ENCODE measurements around the gene KLK12. TPM values are rescaled to one million over a fixed set of nuclear protein-coding genes. Genes with fewer than 3 reads are reported as not detected.

KLK12 gene
- total RNA-seq (2022; extraction: Qiagen RNA extraction): not detected in 5 replicates

GRCh38 chr19:51034704-51035103 lies at the start of gene KLK12:
Gene KLK12, minus strand, starts transcription at chr19:51035002. Its CDS starts 381 bp downstream, at chr19:51034621.

GRCh38 chr19:51082611-51083010 lies 47.8 kb upstream of the KLK12 start, which contains the start of gene KLK14:
Gene KLK14, minus strand, starts transcription at chr19:51082887. Its CDS starts 273 bp downstream, at chr19:51082614.

GRCh38 chr19:51064534-51065220 lies 29.9 kb upstream of the KLK12 start, which contains the start of gene KLK13:
Gene KLK13, minus strand, starts transcription at chr19:51065092. Its CDS starts 25 bp downstream, at chr19:51065067.

GRCh38 chr19:51026554-51026831 lies 8.3 kb downstream of the KLK12 start, which contains the start of gene KLK11:
Gene KLK11, minus strand, starts transcription at chr19:51026616. Its CDS starts 985 bp downstream, at chr19:51025631.

GRCh38 chr19:51019544-51019925 lies 15.3 kb downstream of the KLK12 start, which contains the start of gene KLK10:
Gene KLK10, minus strand, starts transcription at chr19:51019709. Its CDS starts 579 bp downstream, at chr19:51019130.

GRCh38 chr19:51001515-51001914 lies 33.3 kb downstream of the KLK12 start, which contains the start of gene KLK8:
Gene KLK8, minus strand, starts transcription at chr19:51001604. Its CDS starts 437 bp downstream, at chr19:51001167.

GRCh38 chr19:50983625-50984292 lies 51.0 kb downstream of the KLK12 start, which contains the start of gene KLK7:
Gene KLK7, minus strand, starts transcription at chr19:50983917. Its CDS starts 1,518 bp downstream, at chr19:50982399.

Other genes starting within 250 kb of the KLK12 start
- not detected in 5 replicates for gene ACP4, start 244.6 kb downstream of the KLK12 start, total RNA-seq (2022; extraction: Qiagen RNA extraction)
- gene KLK1, start 211.2 kb downstream of the KLK12 start, total RNA-seq (2022; extraction: Qiagen RNA extraction): 0.09 to 0.29 TPM (median 0.20 TPM) in 5 replicates
- not detected in 5 replicates for gene KLK15, start 201.4 kb downstream of the KLK12 start, total RNA-seq (2022; extraction: Qiagen RNA extraction)
- gene KLK3, start 180.1 kb downstream of the KLK12 start, total RNA-seq (2022; extraction: Qiagen RNA extraction): not detected in 5 replicates
- gene KLK2, start 161.6 kb downstream of the KLK12 start, total RNA-seq (2022; extraction: Qiagen RNA extraction): 0.06 to 0.27 TPM (median 0.13 TPM) in 5 replicates
- 0.14 to 0.17 TPM (median 0.16 TPM) in 3 of 5 replicates, not detected in the others for gene KLK4, start 123.6 kb downstream of the KLK12 start, total RNA-seq (2022; extraction: Qiagen RNA extraction)
- gene KLK5, start 82.0 kb downstream of the KLK12 start, total RNA-seq (2022; extraction: Qiagen RNA extraction): 0.09 TPM in 1 of 5 replicates, not detected in the others
- 0.15 to 0.54 TPM (median 0.22 TPM) in 5 replicates for gene KLK6, start 65.4 kb downstream of the KLK12 start, total RNA-seq (2022; extraction: Qiagen RNA extraction)
- gene KLK7, start 51.1 kb downstream of the KLK12 start, total RNA-seq (2022; extraction: Qiagen RNA extraction): 0.09 to 0.17 TPM in 2 of 5 replicates, not detected in the others
- not detected in 5 replicates for gene KLK8, start 33.4 kb downstream of the KLK12 start, total RNA-seq (2022; extraction: Qiagen RNA extraction)
- 0.17 to 0.65 TPM (median 0.30 TPM) in 5 replicates for gene KLK10, start 15.3 kb downstream of the KLK12 start, total RNA-seq (2022; extraction: Qiagen RNA extraction)
- gene KLK11, start 8.4 kb downstream of the KLK12 start, total RNA-seq (2022; extraction: Qiagen RNA extraction): not detected in 5 replicates
- gene KLK13, start 30.1 kb upstream of the KLK12 start, total RNA-seq (2022; extraction: Qiagen RNA extraction): 0.06 to 0.20 TPM (median 0.15 TPM) in 5 replicates
- gene KLK14, start 47.9 kb upstream of the KLK12 start, total RNA-seq (2022; extraction: Qiagen RNA extraction): 0.17 to 0.61 TPM (median 0.33 TPM) in 5 replicates
- gene CTU1, start 73.4 kb upstream of the KLK12 start, total RNA-seq (2022; extraction: Qiagen RNA extraction): 4.6 to 17.1 TPM (median 13.6 TPM) in 5 replicates
- 0.06 TPM in 2 of 5 replicates, not detected in the others for gene SIGLEC9, start 89.9 kb upstream of the KLK12 start, total RNA-seq (2022; extraction: Qiagen RNA extraction)
- not detected in 5 replicates for gene SIGLEC7, start 107.3 kb upstream of the KLK12 start, total RNA-seq (2022; extraction: Qiagen RNA extraction)
- 0.08 to 0.10 TPM (median 0.09 TPM) in 4 of 5 replicates, not detected in the other for gene CD33, start 190.1 kb upstream of the KLK12 start, total RNA-seq (2022; extraction: Qiagen RNA extraction)
- not detected in 5 replicates for gene SIGLECL1, start 216.1 kb upstream of the KLK12 start, total RNA-seq (2022; extraction: Qiagen RNA extraction)